HG03060 (cell line): ENCODE results near the gene SULT1A1.

ENCODE experiments used
- ATAC-seq: cut with Tn5 transposase; IDR thresholded peaks from one replicate; pipeline ENCODE4 v1.9.1; 2021; ENCODE audit warnings: low read depth, moderate number of reproducible peaks; ENCODE audit not compliant: unreplicated experiment

The SULT1A1 gene

DNA sequence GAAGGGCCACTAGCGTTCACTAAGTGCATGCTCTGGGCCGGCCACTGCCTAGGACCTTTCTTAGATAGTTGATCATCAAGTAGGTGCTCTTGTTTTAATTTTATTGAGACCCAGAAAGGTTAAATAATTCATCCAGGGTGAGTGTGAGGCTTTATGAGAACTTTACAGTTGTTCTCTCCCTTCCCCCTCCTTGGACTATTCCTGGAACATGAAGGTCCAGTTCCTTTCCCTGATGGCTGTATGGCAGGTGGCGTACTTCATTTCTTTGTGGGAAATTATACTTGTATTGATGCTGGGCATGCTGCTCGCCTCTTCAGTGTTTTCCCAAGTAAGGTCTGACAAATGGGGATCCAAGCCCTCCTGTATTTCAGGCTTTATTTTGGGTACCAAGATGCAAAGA is 47.6 kb downstream of the SULT1A1 start:
- no peak for ATAC-seq

- no peak for ATAC-seq
Measured at GRCh38 chr16:28561557-28562187, 48.2 kb downstream of the SULT1A1 start.

DNA sequence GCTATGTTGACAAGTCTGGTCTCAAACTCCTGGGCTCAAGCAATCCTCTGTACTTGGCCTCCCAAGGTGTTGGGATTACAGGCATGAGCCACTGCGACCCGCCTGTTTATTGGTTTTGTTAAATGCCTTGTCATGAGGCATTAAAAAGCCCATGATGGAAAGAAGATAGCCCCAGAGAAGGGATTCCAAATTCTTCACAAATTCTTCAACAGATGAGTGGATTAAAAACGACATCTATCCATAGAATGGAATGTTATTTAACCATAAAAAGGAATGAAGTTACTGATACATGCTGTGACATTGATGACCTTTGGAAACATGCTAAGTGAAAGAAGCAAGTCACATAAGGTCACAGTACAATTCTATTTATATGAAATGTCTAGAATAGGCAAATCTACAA is 51.4 kb downstream of the SULT1A1 start:
- no peak for ATAC-seq

- ATAC-seq, result no peak
Measured at GRCh38 chr16:28556914-28557320, 52.9 kb downstream of the SULT1A1 start.

GRCh38 chr16:28555561-28555960 is 54.3 kb downstream of the SULT1A1 start:
- ATAC-seq, result no peak
